Neural cell (in vitro differentiated cells): ENCODE results near the gene TBC1D9B. TPM values are rescaled to one million over a fixed set of nuclear protein-coding genes. Genes with fewer than 3 reads are reported as not detected.

Experiments
- H2AFZ ChIP-seq: fragments of 200-600, 300-800 bp; sonication (generic), shearing (Covaris generic); 2 replicates; pipeline ENCODE4 v1.6.0; 2014; ENCODE audit warnings: low read depth, mild to moderate bottlenecking, antibody characterized with exemption, low read length, moderate library complexity
- H3F3A ChIP-seq: fragments of 200-600 bp; shearing (Covaris generic); 2 replicates; pipeline ENCODE4 v1.6.1; 2016; ENCODE audit warnings: mild to moderate bottlenecking, moderate library complexity, mixed read lengths, antibody characterized with exemption, low read length; ENCODE audit not compliant: insufficient read depth, poor library complexity, severe bottlenecking
- H3K27ac ChIP-seq: fragments of 200-600, 300-800 bp; sonication (generic), shearing (Covaris generic); 2 replicates; pipeline ENCODE4 v1.5.1; 2014; ENCODE audit warnings: mild to moderate bottlenecking, low read length, moderate library complexity
- H3K27me3 ChIP-seq: fragments of 300-800, 200-600 bp; sonication (generic), shearing (Covaris generic); 2 replicates; pipeline ENCODE4 v1.6.0; 2014; ENCODE audit warnings: mild to moderate bottlenecking, low read depth, low read length, moderate library complexity; ENCODE audit not compliant: insufficient read depth
- H3K36me3 ChIP-seq: fragments of 300-800, 200-600 bp; sonication (generic), shearing (Covaris generic); 2 replicates; pipeline ENCODE4 v1.5.1; 2014; ENCODE audit warnings: mild to moderate bottlenecking, antibody characterized with exemption, low read length, moderate library complexity; ENCODE audit not compliant: insufficient read depth
- H3K4me2 ChIP-seq: fragments of 300-800, 200-600 bp; sonication (generic), shearing (Covaris generic); 2 replicates; pipeline ENCODE4 v1.6.0; 2014; ENCODE audit warnings: mild to moderate bottlenecking, low read length
- H3K4me3 ChIP-seq: fragments of 300-800, 200-600 bp; sonication (generic), shearing (Covaris generic); 2 replicates; pipeline ENCODE4 v1.5.1; 2014; ENCODE audit warnings: mild to moderate bottlenecking, low read length, moderate library complexity
- H3K79me2 ChIP-seq: fragments of 200-600 bp; shearing (Covaris generic); replicated peaks from 2 replicates; pipeline ENCODE4 v1.6.0; 2014; ENCODE audit warnings: mild to moderate bottlenecking, low read length, moderate library complexity; ENCODE audit not compliant: insufficient read depth
- H3K9ac ChIP-seq: fragments of 300-800, 200-600 bp; sonication (generic), shearing (Covaris generic); 2 replicates; pipeline ENCODE4 v1.6.1; 2016; ENCODE audit warnings: mild to moderate bottlenecking, low read length, mixed read lengths
- H3K9me2 ChIP-seq: fragments of 200-600 bp; shearing (Covaris generic); 2 replicates; pipeline ENCODE4 v1.6.1; 2016; ENCODE audit warnings: mild to moderate bottlenecking, low read length, mixed read lengths; ENCODE audit not compliant: insufficient read depth
- H3K9me3 ChIP-seq: fragments of 200-600, 300-800 bp; sonication (generic), shearing (Covaris generic); 2 replicates; pipeline ENCODE4 v1.6.1; 2016; ENCODE audit warnings: mild to moderate bottlenecking, mixed run types, low read length, moderate library complexity, mixed read lengths
- H4K20me1 ChIP-seq: fragments of 200-600 bp; shearing (Covaris generic); 2 replicates; pipeline ENCODE4 v1.6.1; 2016; ENCODE audit warnings: mild to moderate bottlenecking, mixed run types; ENCODE audit not compliant: insufficient read depth
- CTCF ChIP-seq: fragments of 450-650 bp; IDR thresholded peaks from 2 replicates; pipeline ENCODE4 v1.5.1; 2014; ENCODE audit warnings: antibody characterized with exemption, mild to moderate bottlenecking, moderate library complexity; ENCODE audit not compliant: poor library complexity, severe bottlenecking
- EP300 ChIP-seq: fragments of 450-650 bp; conservative IDR thresholded peaks from 2 replicates; pipeline ENCODE4 v1.6.1; 2014; ENCODE audit warnings: antibody characterized with exemption, mild to moderate bottlenecking, moderate library complexity; ENCODE audit not compliant: poor library complexity, severe bottlenecking
- EZH2 ChIP-seq: fragments of 200-600, 300-800 bp; shearing (Covaris generic), sonication (generic); IDR thresholded peaks from 2 replicates; pipeline ENCODE4 v1.6.1; 2014; ENCODE audit warnings: antibody characterized with exemption, low read length, borderline replicate concordance, mild to moderate bottlenecking; ENCODE audit not compliant: insufficient read depth, poor library complexity, severe bottlenecking
- MXI1 ChIP-seq: fragments of 450-650 bp; conservative IDR thresholded peaks from 2 replicates; pipeline ENCODE4 v1.6.1; 2014; ENCODE audit warnings: antibody characterized with exemption, mild to moderate bottlenecking; ENCODE audit not compliant: poor library complexity, severe bottlenecking
- POLR2AphosphoS5 ChIP-seq: IDR thresholded peaks from 2 replicates; pipeline ENCODE4 v1.6.1; 2012
- RAD21 ChIP-seq: fragments of 450-650 bp; conservative IDR thresholded peaks from 2 replicates; pipeline ENCODE4 v1.6.1; 2014; ENCODE audit warnings: antibody characterized with exemption, mild to moderate bottlenecking, moderate library complexity
- REST ChIP-seq: IDR thresholded peaks from 2 replicates; pipeline ENCODE4 v1.6.1; 2012; ENCODE audit warnings: borderline replicate concordance
- SMC3 ChIP-seq: fragments of 450-650 bp; conservative IDR thresholded peaks from 2 replicates; pipeline ENCODE4 v1.6.1; 2014; ENCODE audit warnings: antibody characterized with exemption, mild to moderate bottlenecking, moderate library complexity; ENCODE audit not compliant: poor library complexity
- TAF1 ChIP-seq: IDR thresholded peaks from 2 replicates; pipeline ENCODE4 v1.6.1; 2012; ENCODE audit warnings: low read depth
- polyA plus RNA-seq: library from polyadenylated mRNA; depleted of rRNA; stranded (reverse); fragments of >200 nt; gene quantifications from 2 replicates; pipeline ENCODE4 v1.2.3, GENCODE V29; 2014

The TBC1D9B gene
- polyA plus RNA-seq, 1 donor from 2014 or later, result 50.7 TPM

- Histone ChIP-seq H4K20me1 (no peaks in the 10 kb centered on the region), H3K27me3 (no peaks in the 10 kb centered on the region), H3K79me2 (peaks cover 8% of the 10 kb centered on the region), H2AFZ (no peak overlapping the region), H3K27ac (no peak overlapping the region), H3F3A (no peaks in the 10 kb centered on the region), H3K9ac (no peak overlapping the region), H3K4me3 (no peak overlapping the region), H3K9me2 (no peaks in the 10 kb centered on the region), H3K36me3 (no peaks in the 10 kb centered on the region), H3K9me3 (no peaks in the 10 kb centered on the region), H3K4me2 (no peak overlapping the region)
- TF ChIP-seq CTCF (no peak), EP300 (no peak), REST (no peak), MXI1 (no peak), EZH2 (no peak), POLR2AphosphoS5 (no peak), SMC3 (no peak), TAF1 (no peak), RAD21 (no peak)
These were observed 4.9 kb downstream of the TBC1D9B start for GRCh38 chr5:179902763-179903158.

GRCh38 chr5:179901915-179902762, 5.6 kb downstream of the TBC1D9B start:
- Histone ChIP-seq H4K20me1 (no peaks in the 10 kb centered on the region), H3K9ac (no peak overlapping the region), H3K79me2 (peaks cover 8% of the 10 kb centered on the region), H3F3A (no peaks in the 10 kb centered on the region), H2AFZ (no peak overlapping the region), H3K9me2 (no peaks in the 10 kb centered on the region), H3K4me3 (no peak overlapping the region), H3K27ac (no peak overlapping the region), H3K27me3 (no peaks in the 10 kb centered on the region), H3K36me3 (no peaks in the 10 kb centered on the region), H3K4me2 (no peak overlapping the region), H3K9me3 (no peaks in the 10 kb centered on the region)
- TF ChIP-seq POLR2AphosphoS5, result no peak
- TF ChIP-seq EZH2, result no peak
- TF ChIP-seq MXI1, result no peak
